NCI-H2107 (cell line): ENCODE results near the gene MSMO1.
"Not testable (repeated sequence)": the region's sequence is repeated elsewhere in the genome, so short reads cannot be mapped to it uniquely, and the experiment has no call there.

ENCODE experiments used
- DNase-seq: peaks from one replicate; lab custom pipeline; 2025; lab: John Stamatoyannopoulos, UW

The MSMO1 gene

GRCh38 chr4:165324918-165325304, 2.6 kb upstream of the MSMO1 start:
- no peak for DNase-seq

DNA sequence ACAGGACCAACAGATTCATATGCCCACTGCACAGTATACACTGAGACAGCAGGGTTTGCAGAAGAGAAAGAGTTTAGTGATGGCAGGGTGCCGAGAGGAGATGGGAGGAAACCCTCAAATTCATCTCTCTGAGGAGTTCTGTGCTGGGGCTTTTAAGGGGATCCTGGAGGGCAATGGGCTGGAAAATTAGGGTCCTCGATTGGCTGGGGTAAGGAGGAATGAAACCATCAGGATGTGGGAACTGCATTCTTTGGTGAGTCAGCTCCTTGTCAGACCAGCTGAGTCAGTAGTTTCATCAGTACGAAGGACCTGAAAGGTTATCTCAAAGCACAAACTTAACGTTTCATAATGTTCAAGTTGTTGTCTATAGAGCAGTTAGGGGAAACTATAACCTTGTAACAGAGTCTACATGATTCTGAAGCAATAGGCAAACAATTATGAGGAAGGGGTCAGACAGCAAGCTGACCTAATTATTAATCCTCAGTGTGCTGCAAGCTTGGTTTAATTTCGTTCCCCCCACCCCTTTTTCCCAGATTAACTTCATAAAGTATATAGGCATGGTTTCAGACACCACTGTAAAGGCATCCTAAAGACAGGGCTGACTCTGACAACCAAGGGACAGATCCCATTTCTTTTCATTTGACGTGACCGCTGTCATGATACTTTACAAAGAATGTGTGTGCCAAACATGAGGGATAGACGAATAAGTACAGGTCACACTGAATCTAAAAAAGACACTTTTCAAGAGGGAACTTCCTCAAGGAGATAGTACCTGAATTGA, 1.5 kb upstream of the MSMO1 start:
- DNase-seq = no peak

DNA sequence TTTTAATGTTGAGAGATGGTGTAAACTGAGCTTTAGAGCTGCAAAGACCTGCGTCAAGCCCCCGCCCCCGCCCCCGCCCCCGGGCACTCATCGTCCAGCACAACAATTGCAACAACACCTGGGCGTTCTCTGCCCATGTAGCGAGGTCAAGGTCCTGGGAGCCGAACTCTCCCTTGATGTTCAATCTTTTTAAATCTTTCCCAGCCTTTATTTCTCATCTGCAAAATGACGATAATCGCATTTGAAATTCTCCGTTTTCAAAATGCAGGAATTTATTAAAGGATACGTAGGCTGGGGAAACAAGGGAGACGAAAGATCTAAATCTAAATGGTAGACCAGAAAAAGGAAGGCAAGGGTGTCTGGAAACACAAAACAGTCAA, 648 bp upstream of the MSMO1 start:
- DNase-seq = no peak

GRCh38 chr4:165328101-165328425, 594 bp downstream of the MSMO1 start:
- no peak for DNase-seq

GRCh38 chr4:165328708-165329107, 1.2 kb downstream of the MSMO1 start:
- no peak for DNase-seq

GRCh38 chr4:165330071-165330470, 2.6 kb downstream of the MSMO1 start:
- no peak for DNase-seq

GRCh38 chr4:165330666-165331065, 3.2 kb downstream of the MSMO1 start:
- no peak for DNase-seq

- DNase-seq = no peak
These were observed 3.9 kb downstream of the MSMO1 start for GRCh38 chr4:165331359-165331758.

DNA sequence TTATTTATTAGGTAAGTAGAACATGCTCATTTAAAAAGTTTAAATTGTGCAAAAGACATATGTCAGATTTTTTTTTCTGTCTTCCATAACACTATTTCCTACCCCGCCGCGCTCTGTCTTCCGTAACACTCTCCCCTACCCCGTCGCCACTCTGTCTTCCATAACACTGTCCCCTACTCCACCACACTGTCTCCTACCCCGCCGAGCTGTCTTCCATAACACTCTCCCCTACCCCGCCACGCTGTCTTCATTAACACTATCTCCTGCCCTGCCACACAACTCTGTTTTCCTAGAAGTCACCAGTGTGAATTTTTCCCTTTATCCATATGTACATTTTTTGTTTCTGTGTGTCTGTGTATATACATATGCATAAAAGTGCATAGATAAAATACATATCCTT, 4.4 kb downstream of the MSMO1 start:
- no peak for DNase-seq

DNA sequence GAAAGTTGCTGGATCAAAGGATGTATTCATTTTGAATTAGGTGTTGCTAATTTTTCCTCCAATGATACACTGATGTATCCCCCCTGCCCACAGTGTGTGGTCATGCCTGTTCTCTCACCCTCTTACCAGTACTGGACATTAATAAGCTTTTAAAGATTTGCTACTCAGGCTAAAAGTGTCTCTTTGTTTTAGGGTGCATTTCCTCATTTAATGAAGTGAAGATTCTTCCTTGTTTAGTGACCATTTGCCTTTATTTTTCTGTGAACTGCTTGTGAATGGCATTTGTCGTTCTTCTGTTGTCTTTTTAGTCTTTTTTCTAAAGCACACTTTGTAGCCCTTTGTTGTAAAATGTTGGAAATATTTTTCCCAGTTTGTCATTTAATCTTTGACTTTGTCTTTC, 5.0 kb downstream of the MSMO1 start:
- no peak for DNase-seq

- DNase-seq = no peak
These were observed 7.8 kb downstream of the MSMO1 start for GRCh38 chr4:165335163-165335703.

DNA sequence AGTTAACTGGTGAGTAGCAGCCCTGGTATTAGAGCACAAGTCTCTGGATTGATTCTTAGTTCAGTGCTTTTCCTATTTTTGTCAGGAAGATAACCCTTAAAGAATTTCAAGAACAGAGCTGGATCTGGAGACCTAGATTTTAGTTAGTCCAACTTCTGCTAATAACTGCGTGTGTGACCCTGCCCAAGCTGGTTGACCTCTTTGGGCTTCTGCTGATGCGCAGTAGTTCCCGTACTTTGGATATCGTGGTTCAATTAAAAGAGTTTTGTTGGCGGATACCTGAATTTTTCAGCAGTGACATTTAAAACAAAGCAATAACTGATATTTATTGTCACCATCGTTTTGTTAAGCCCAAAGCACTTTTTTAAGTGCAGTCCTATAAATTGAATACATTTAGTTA, 9.3 kb downstream of the MSMO1 start:
- DNase-seq = no peak

- not testable (repeated sequence) for DNase-seq
These were observed 14.9 kb downstream of the MSMO1 start for GRCh38 chr4:165342340-165342739.

DNA sequence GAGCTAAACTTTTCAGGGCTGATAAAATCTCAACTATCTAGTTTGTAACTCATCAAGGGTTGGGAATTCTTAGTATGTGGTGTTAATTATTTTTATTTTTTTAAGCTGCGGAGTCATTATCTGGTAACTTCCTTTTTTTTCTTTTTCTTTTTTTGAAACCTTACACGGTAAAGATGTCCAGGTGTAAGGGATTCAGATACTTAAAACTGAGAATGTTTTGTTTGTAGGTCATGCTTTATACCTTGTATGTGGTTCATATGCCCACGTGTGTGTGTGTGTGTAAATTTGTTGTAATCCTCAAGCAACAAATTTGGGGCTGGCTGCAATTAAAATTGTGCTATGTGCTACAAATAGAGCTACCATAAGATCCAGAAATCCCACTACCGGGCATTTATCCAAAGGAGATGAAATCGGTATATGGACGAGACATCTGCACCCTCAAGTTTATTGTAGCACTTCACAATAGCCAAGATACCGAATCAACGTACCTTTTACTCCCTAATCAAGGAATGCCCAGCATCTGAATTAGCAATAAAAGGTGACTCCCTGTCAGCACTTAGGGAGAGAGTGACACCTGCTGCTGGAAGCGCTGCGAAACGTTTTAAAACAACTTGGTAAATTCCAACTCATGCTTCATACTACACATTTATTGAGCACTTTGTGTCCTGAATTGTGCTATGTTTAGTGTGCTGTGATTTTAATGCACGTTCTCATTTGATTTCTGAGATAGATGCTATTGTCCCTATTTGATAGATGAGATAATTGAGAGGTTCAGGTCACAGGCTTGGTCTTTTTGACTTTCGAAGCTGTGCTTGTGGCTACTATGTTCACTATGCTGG, 16.1 kb downstream of the MSMO1 start:
- no peak for DNase-seq

DNA sequence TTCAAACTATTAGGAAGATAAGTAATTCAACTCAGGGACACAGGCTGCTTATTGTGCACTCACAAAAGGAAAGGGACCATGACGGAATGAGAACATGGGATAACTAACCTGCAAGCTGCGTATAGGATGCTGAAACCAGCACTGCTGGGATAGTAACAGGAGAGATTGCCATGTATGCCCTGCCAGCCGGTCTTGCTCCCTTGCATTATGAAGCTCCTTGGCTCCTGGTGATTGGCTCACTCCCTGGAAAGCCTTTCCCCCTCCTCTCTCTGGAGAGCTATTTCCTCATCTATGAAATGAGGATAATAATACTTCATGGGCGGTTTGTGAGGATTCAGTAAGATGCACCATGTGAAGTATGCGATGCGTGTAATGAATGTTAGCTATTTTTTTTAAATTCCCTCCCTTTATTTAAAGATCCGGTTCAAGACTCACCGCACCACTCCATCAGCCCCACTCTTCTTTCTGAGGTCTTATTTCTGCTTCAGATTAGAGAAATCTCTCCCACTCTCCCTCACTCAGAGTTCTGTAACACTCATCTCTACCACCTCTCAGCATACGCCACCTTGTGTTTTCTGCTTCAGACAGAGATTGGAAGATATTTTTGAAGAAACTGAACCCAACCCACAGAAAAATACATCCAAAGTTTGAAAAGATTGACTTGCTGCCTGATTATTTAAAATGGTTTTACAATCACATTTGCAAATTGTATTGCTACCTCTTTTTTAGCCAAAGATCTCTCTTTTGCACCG, 18.4 kb downstream of the MSMO1 start:
- no peak for DNase-seq

DNA sequence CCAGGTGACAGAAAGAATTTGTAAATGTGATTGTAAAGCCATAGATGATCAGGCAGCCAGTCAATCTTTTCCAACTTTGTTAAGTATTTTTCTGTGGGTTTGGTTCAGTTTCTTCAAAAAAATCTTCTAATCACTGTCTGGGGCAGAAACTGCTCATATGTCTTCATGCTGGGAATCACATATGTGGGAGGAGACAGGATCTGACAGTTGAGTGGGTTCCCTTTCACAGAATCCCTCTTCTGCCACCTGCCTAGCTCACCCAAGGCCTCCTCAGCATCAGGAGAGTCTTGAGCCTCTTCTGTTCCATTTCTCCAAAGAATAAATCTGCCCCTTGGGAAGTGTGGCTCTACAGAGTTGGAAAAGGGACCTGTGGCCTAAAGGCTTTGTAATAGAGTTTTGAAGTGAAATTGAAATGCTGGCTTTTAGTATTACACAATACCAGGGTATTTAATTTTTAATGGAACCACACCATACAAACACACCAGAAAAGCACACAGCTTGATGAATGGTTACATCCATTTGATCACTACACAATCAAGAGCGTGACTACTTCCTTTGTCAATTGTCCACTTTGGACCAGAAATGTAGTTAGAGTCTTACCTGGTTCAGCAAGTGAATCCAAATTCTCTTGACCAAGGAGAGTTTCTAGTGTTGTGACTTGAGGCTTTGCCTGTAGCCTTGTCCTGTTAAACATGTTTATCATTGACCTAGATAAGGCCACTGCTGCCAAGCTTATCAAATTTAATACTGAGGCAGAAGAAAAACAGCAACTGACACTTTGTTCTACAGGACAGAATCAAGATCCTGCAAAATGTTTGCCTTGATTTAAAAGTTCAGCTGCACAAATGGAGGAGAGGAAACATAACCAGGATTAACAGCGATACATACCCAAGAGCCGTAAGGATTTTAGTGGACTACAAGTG, 20.4 kb downstream of the MSMO1 start:
- no peak for DNase-seq

DNA sequence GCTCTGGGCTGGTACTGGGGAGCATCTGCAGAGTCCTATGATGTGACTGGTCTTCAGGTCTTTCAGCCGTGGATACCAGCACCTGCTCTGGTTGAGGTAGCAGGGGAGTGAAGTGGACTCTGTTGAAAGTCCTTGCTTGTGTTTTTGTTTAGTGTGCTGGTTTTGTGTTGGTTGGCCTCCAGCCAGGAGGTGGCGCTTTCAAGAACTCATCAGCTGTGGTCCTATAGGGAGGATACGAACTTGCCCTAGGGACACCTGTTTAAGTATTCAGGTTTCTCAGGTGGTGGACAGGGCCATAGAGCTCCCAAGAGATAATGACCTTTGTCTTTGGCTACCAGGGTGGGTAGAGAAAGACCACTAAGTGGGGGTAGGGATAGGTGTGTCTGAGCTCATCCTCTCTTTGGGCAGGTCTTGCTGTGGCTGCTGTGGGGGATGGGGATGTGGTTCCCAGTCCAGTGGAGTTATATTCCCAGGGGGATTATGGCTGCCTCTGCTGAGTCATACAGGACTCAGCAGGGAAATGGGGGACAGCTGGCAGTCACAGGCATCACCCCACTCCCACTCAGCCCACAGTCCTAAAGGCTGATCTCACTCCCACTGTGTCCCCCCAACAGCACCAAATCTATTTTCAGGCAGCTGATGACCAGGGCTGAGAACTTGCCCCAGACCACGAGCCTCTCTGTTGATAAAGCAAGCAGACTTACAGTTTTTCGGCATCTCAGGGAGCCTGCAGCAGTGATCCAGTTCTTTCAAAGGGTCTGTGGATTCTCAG, 24.1 kb downstream of the MSMO1 start:
- no peak for DNase-seq

DNA sequence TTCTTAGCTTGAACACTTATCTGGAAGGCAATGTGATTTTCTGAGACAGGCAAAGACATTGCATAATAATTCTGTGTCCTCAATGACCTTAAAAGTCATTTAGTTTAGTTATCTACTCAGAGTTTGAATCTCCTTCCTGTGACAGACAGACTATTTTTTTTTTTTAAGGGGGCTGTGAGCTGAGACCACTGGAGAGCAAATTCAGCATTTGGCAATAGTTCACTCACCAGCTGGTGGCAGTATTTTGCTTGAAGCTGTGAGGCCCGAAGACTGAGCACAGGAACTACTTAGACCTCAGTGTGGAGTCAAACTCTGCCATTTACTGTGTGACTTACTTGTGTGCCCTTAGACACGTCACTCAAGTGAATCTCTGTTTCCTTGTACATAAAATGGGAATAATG, 28.4 kb downstream of the MSMO1 start:
- no peak for DNase-seq

GRCh38 chr4:165359506-165359905, 32.0 kb downstream of the MSMO1 start:
- no peak for DNase-seq

- no peak for DNase-seq
These were observed 32.7 kb downstream of the MSMO1 start for GRCh38 chr4:165360041-165360695.
